ENCODE data around the gene PDYN. TPM values are rescaled to one million over a fixed set of nuclear protein-coding genes. Genes with fewer than 3 reads are reported as not detected.

The PDYN gene
- total RNA-seq, 1 donor from 2014 or later = 0.19 TPM

- no peak for DNase-seq (ENCODE audit: extremely low spot score, unreplicated experiment)
- Mint-ChIP-seq H3K9me3 (no peaks in the 10 kb centered on the region), H3K36me3 (no peaks in the 10 kb centered on the region), H3K4me1 (ENCODE audit: unreplicated experiment) (no peaks in the 10 kb centered on the region), H3K27ac (no peak overlapping the region), H3K4me3 (no peak overlapping the region), H3K27me3 (peaks cover 53% of the 10 kb centered on the region)
- no peak for TF ChIP-seq CTCF (conservative IDR thresholded peaks at IDR 0.05)
These were observed 11.2 kb downstream of the PDYN start for GRCh38 chr20:1982686-1983085.

GRCh38 chr20:1979106-1979778 is 14.6 kb downstream of the PDYN start:
- no peak for DNase-seq (ENCODE audit: extremely low spot score, unreplicated experiment)
- Mint-ChIP-seq H3K27ac (no peak overlapping the region), H3K36me3 (no peaks in the 10 kb centered on the region), H3K4me3 (no peak overlapping the region), H3K4me1 (ENCODE audit: unreplicated experiment) (no peaks in the 10 kb centered on the region), H3K9me3 (no peaks in the 10 kb centered on the region), H3K27me3 (peaks cover 60% of the 10 kb centered on the region)
- no peak for TF ChIP-seq CTCF (conservative IDR thresholded peaks at IDR 0.05)

DNA sequence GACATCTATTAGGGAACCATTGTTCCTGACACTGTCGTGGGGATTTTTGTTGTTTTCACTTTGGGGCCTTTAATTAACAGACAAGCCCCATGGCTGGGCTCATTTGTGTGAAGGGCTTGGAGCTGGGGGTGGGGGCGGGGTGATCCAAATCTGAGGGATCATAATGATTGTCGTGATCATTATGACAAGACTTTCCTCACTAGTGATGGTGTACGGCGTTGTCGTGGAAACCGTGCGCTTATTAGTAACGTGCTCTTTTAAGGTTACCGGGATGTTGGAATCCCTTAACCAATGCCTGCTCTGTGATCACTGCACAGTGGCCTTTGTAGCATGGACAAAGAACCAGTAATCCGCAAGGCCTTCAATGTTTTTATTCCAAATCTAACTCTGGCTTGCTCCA is 18.6 kb downstream of the PDYN start:
- Mint-ChIP-seq H3K36me3 (no peaks in the 10 kb centered on the region), H3K27ac (no peak overlapping the region), H3K4me3 (no peak overlapping the region), H3K27me3 (peaks cover 74% of the 10 kb centered on the region), H3K4me1 (ENCODE audit: unreplicated experiment) (no peaks in the 10 kb centered on the region), H3K9me3 (no peaks in the 10 kb centered on the region)
- DNase-seq (ENCODE audit: extremely low spot score, unreplicated experiment) = no peak
- TF ChIP-seq CTCF (conservative IDR thresholded peaks at IDR 0.05) = no peak

DNA sequence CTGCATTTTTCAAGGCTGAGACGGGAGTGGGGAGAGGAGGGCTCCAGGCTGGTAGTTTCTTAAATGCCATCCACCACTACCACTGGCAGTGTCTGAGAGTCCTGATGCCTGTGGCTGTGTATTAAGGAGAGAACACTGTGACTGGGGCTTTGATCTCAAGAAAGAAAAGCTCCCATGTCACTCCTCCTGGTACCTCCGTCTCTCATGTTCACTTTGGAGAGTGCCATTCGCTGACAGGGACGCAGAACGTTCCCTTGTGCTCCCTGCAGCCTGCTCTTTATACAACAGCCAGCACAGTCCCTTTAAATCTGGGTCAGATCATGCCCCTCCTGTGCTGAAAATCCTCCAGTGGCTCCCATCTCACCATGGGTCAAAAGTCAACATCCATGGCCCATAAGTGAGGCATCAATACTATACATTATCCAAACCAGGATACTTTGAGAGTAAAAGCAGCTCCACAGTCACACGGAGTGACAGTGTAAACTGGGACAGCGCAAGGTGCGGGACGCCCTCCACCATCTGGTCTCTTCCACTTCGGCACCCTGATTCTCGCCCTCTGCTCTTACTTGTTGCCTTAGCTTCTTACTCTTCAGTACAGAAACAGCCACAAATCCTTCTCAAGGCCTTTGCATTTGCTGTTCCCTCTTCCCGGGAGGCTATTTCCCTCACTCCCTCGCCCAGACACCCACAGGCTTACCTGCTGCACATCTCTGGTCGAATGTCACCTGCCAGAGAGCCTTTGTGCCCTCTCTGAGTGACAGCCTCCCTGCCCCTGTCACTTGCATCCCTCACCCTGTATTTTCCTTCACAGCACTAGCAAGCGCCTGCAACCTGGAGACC is 20.0 kb downstream of the PDYN start:
- Mint-ChIP-seq H3K36me3 (no peaks in the 10 kb centered on the region), H3K4me1 (ENCODE audit: unreplicated experiment) (no peaks in the 10 kb centered on the region), H3K9me3 (no peaks in the 10 kb centered on the region), H3K4me3 (no peak overlapping the region), H3K27ac (no peak overlapping the region), H3K27me3 (peaks cover 79% of the 10 kb centered on the region)
- no peak for DNase-seq (ENCODE audit: extremely low spot score, unreplicated experiment)
- no peak for TF ChIP-seq CTCF (conservative IDR thresholded peaks at IDR 0.05)

- Mint-ChIP-seq H3K4me1 (ENCODE audit: unreplicated experiment) (no peaks in the 10 kb centered on the region), H3K4me3 (no peak overlapping the region), H3K9me3 (no peaks in the 10 kb centered on the region), H3K27me3 (peaks cover 76% of the 10 kb centered on the region), H3K36me3 (no peaks in the 10 kb centered on the region), H3K27ac (no peak overlapping the region)
- TF ChIP-seq CTCF (conservative IDR thresholded peaks at IDR 0.05) = no peak
- DNase-seq (ENCODE audit: extremely low spot score, unreplicated experiment) = no peak
These were observed 21.8 kb downstream of the PDYN start for GRCh38 chr20:1971893-1972586.
